Bronchial epithelial cell (primary cell): Measurements from ENCODE around the gene RELA. TPM values are rescaled to one million over a fixed set of nuclear protein-coding genes. Genes with fewer than 3 reads are reported as not detected.
A peak's percentile ranks its signal among the peaks of the same experiment; 100 is the strongest.
"Not testable (repeated sequence)": the region's sequence is repeated elsewhere in the genome, so short reads cannot be mapped to it uniquely, and the experiment has no call there.

ENCODE experiments used
- DNase-seq: peaks from one replicate; pipeline ENCODE4 v3.0.0-alpha.2; 2010; ENCODE audit warnings: low read depth
- FAIRE-seq: peaks from 2 replicates; lab custom pipeline; 2011; peaks lifted over from hg19 to GRCh38; lab: Jason Lieb, UNC
- H3K27me3 ChIP-seq: 2 replicates; pipeline ENCODE4 v1.5.1; 2011; ENCODE audit warnings: low read length; ENCODE audit not compliant: control insufficient read depth, insufficient read depth
- H3K36me3 ChIP-seq: 2 replicates; pipeline ENCODE4 v1.5.1; 2011; ENCODE audit warnings: low read length; ENCODE audit not compliant: control insufficient read depth, insufficient read depth
- H3K4me3 ChIP-seq: 2 replicates; pipeline ENCODE4 v1.5.1; 2011; ENCODE audit warnings: mild to moderate bottlenecking, low read depth, low read length, control low read depth
- CTCF ChIP-seq: IDR thresholded peaks from 2 replicates; pipeline ENCODE4 v1.5.1; 2011; ENCODE audit warnings: mild to moderate bottlenecking, moderate library complexity, low read length, control low read depth, inconsistent platforms; ENCODE audit not compliant: insufficient read depth, severe bottlenecking
- total RNA-seq: library from RNA; depleted of rRNA; stranded (reverse); fragments of >200 nt; gene quantifications from 2 replicates; pipeline ENCODE4 v1.2.1, GENCODE V29; 2014

RELA gene
- total RNA-seq, 1 donor from 2014 or later: 9.5 TPM

DNA sequence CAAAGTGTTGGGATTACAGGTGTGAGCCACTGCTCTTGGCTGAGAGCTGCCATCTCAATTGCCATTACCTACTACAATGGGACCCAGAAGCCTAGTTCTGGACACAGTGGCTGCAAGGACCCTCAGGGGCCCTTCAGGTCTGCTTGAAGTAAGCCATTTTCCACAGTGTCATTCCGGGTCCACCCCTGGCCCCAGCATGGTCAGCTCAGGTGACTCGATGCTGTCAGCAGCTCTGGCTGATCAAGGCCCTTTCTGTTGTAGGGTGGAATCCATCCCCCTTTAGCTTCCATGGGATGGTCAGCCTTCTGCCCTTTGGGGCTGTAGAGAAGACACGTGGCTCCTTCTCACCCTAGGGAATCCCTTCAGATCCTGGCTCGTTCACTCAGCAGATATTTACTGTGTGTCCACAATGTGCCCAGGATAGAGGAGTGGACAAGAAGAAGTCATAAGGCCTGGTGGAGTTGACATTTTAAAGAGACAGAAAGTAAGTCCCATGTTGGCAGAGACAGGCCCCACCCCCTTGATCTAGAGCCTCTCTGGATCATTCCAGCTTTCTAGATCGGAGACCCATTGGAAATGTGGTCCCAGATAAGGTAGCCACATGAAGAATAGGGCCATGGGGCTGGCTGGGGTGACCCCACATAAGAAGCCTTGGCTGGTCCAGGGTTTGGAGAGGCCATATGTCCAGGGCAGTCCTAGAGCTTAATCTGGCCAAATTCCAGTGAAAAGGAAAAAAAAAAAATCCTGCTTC is 34.3 kb upstream of the RELA start:
- TF ChIP-seq CTCF: no peak
- H3K36me3 ChIP-seq: no peaks in the 10 kb centered on the region
- DNase-seq (no peak), FAIRE-seq (no peak)
- H3K27me3 ChIP-seq: peaks cover 5% of the 10 kb centered on the region
- no peak overlapping the region for H3K4me3 ChIP-seq

- FAIRE-seq: no peak
- Histone ChIP-seq H3K27me3 (peaks cover 5% of the 10 kb centered on the region), H3K4me3 (no peak overlapping the region), H3K36me3 (no peaks in the 10 kb centered on the region)
- no peak for TF ChIP-seq CTCF
- DNase-seq: peak; percentile 29
These were observed 32.9 kb upstream of the RELA start for GRCh38 chr11:65695459-65696241.

DNA sequence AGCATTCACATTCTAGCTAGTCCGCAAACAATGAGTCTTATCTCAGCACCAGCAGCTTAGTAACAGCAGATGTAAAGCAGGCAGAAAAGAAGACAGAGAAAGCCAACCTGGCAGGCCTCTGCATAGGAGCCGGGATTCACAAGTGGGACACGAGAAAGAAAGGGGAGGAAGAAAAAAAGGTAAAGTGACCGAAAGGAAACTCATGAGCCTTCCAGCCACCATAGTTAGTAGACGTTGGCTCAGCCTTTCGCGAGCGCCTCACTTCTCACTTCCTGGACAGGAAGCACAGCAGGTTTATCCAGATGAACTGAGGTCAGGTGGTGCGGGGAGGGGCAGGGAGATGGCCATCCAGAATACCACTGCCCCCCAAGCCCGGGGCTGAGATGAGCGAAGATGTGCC is 29.7 kb upstream of the RELA start:
- DNase-seq (no peak), FAIRE-seq (no peak)
- Histone ChIP-seq H3K4me3 (no peak overlapping the region), H3K27me3 (peaks cover 5% of the 10 kb centered on the region), H3K36me3 (no peaks in the 10 kb centered on the region)
- TF ChIP-seq CTCF: no peak

GRCh38 chr11:65691847-65692246 is 29.1 kb upstream of the RELA start:
- not testable (repeated sequence) for H3K36me3 ChIP-seq, H3K27me3 ChIP-seq, H3K4me3 ChIP-seq, FAIRE-seq, DNase-seq

- no peak for DNase-seq
- H3K27me3 ChIP-seq: no peaks in the 10 kb centered on the region
These were observed 23.3 kb upstream of the RELA start for GRCh38 chr11:65685981-65686380.

GRCh38 chr11:65683480-65683879 is 20.8 kb upstream of the RELA start:
- H3K36me3 ChIP-seq, H3K4me3 ChIP-seq, DNase-seq, H3K27me3 ChIP-seq, FAIRE-seq: not testable (repeated sequence)

More at GRCh38 chr11:65685981-65686380, 23.3 kb upstream of the RELA start:
- no peak for FAIRE-seq
- H3K36me3 ChIP-seq: no peaks in the 10 kb centered on the region
- TF ChIP-seq CTCF: no peak
- no peak overlapping the region for H3K4me3 ChIP-seq
